ENCODE results near the gene FAM184B.

FAM184B gene

DNA sequence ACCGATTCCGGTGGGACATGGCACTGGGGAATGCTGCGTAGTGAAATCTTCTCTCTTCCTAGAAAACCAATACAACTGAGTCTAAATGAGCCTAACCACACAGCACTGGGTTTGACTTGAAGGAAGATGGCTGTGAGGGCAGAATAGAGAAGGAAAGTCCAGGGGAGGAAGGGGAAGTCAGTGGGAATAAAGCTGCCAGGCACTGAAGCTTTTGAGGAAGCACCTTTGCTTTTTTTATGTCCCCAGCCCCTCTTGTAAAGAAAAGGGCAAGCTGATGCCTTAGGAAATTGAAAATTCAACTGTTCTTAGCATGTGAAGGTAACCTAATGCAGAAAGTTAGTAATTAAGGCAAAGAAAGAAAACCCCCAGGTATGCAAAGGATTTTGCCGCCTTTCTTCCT lies 146.4 kb downstream of the FAM184B start:
- DNase-seq (ENCODE audit: low spot score) = no peak

DNA sequence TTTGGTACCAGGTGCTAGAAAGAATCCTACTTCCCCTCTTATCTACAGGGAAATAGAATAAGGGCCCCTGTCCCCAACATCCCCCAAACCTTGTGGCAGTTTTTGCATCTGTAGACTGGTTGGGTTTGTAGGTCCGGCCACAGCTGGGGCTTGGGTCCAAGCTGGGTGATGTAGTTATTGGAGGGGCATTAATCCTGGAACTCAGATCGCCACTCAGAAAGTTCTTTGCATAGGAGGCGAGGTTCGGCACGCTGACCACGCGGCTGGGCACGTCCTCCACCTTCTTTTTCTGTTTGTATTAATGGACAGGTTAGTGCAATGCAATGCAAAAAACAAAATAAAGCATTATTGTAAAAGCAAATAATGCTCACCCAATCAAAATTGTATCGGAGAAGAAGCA lies 147.8 kb downstream of the FAM184B start:
- no peak for DNase-seq (ENCODE audit: low spot score)

DNA sequence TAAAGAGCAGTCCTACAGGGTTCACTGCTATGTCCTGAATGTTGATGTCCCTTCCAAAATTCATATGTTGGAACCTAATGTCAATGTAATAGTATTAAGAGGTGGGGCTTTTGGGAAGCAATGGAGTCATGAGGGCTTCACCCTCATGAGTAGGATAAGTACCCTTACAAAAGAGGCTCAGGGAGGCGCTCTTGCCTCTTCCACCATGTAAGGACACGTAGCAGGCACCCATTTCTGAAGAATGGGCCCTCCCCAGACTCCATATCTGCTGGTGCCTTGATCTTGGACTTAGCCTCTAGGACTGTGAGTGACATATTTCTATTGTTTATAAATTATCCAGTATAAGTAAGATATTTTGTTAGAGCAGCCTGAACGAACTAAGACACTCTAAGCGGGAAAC lies 151.2 kb downstream of the FAM184B start:
- DNase-seq (ENCODE audit: low spot score) = no peak

DNA sequence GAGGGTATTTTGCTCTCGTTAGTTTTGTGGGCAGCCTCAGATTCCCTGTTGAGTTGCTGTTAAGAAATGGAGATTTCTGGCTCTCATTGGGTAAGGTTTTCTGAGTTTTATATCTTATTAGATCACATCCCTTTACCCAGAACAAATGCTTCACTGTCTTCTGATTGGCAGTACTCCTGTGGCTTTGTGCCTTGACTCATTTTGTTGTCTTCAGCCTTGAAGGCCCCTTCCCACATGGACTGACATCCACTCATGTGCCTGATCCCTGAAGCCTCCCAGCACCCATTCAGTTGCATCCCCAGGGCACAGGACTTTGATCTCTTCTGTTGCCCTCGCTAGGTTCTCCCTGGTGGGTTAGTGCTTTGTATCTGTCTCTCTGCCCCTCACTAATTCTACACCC lies 156.6 kb downstream of the FAM184B start:
- no peak for DNase-seq (ENCODE audit: low spot score)

DNA sequence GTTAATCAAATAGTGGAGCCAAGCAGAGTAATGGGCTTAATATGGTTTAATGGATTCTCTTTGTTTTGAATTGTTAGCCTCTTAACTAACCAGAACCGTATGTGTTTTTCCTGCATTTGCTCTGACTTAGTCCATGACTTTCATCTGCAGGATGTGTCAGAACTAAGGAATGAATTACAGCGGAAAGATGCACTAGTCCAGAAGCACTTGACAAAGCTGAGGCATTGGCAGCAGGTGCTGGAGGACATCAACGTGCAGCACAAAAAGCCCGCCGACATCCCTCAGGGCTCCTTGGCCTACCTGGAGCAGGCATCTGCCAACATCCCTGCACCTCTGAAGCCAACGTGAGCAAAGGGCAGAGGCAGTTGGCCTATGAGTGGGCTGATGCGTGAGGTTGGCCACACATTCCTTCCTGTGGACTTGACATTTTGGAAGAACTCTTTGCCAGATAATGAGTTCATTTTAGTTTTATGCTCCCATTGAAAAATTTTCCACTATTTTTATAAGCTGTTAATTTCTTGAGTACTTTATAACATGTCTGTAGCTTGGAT lies 157.9 kb downstream of the FAM184B start:
- DNase-seq (ENCODE audit: low spot score) = no peak

DNA sequence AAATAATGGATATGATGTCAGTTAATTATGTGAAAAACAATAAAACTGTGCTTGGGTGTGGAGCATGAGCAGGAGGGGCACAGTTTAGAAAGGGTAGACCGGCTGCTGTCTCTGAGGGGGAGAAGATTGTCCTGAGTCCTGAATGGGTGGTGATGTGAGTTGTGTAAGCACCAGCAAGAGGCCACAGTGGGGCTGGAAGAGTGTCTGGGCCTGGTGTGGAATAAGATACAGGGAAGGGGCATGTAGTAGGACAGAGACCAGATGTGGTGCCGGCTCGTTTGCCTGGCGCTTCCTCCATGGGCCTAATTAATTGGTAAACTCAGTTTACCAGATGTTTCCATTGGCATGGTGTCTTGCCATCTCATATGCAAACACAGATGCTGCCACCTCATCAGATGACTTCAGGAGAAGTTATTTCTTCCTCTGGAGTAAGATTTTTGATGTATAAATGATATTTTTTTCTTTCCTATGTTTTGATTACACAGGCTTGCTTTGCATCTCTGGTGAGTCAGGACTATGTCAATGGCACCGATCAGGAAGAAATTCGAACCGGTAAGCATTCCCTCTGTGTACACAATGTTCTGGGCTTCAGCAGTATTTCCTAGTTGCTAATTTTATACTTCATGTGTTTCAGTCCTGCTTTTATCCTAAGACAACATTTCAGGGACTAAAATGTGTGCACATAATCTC lies 161.9 kb downstream of the FAM184B start:
- DNase-seq (ENCODE audit: low spot score) = no peak

DNA sequence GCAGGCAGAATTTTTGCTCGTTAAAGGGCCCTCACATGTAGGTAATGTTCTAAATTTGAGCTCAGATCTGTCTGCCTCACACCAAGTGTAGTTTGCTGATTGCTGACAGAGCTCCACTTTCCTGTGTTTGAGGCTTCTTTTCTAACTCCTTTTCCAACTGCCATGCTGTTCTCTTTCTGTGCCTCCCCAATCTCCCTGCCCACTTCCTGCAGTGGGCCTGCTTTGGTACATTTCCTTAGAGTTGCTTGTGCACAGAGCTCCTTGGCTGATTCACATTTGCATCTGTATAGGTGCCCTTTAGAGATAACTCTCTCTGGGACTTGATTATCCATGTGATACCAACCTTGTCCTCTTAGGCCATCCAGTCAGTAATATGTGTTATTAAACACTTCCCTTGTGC lies 162.5 kb downstream of the FAM184B start:
- no peak for DNase-seq (ENCODE audit: low spot score)

GRCh38 chr4:17616283-17616682 lies 165.1 kb downstream of the FAM184B start:
- DNase-seq (ENCODE audit: low spot score) = no peak

DNA sequence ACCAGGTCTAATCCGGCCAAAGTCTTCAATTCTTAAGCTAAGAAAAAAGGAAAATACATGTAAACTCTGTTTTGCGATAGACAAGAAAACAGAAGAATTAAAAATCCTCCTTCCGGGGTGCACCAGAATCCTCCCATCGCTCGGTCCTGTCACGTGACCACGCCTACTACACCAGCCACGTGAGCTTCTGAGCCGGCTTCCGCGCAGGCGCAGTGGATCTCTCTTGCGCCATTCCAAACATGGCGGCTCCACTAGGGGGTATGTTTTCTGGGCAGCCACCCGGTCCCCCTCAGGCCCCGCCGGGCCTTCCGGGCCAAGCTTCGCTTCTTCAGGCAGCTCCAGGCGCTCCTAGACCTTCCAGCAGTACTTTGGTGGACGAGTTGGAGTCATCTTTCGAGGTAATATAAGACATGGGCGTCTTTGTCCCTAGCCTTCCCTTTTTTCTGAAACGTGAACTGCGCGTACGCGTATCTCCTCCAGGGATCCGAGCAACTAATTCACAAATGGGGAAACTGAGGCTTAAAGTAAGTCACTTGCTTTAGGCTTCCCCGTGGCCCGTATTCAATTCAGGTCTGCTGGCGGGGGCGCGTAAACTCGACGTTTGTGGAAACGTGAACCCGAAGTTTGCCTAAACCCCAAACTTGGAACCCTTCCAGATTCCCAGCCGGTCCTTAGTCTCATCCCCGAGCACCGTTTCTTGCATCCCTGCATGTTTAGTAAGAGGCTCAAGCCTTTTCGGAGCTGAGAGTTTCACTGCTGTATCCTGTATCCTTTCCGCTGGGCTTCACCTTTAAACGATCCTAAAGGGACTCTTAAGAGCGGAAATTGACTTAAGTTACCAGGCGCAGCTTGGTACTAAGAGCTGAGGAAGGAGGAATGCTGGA lies 166.8 kb downstream of the FAM184B start, which contains the start of gene MED28:
MED28 (plus strand) TSS at position 226 of the 884 bp plus-strand sequence; CDS start at position 240, 14 bp downstream.
- DNase-seq (ENCODE audit: low spot score) = peak; percentile 94

- DNase-seq (ENCODE audit: low spot score) = peak; percentile 23
Observed at GRCh38 chr4:17613761-17614415, 167.5 kb downstream of the FAM184B start.

- no peak for DNase-seq (ENCODE audit: low spot score)
Observed at GRCh38 chr4:17605236-17605635, 176.2 kb downstream of the FAM184B start.

DNA sequence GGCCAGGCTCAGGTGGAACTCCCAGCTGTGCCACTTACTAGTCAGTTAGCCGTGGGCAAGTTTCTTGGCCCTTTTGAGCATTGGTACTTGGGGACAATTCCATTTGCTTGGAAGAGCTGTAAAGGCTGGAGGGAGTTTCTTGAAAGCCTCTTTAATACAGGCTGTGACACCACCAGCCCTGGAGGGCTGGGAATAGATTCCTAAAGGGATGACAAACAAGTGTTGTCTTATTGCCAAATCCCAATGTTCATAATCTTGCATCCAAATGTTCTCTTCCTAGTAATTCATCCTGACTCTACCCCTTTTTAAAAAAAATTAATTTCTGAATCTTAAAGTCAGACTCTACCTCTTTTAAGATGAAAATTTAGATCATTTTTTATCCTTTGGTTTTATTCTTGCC lies 181.6 kb downstream of the FAM184B start:
- no peak for DNase-seq (ENCODE audit: low spot score)

DNA sequence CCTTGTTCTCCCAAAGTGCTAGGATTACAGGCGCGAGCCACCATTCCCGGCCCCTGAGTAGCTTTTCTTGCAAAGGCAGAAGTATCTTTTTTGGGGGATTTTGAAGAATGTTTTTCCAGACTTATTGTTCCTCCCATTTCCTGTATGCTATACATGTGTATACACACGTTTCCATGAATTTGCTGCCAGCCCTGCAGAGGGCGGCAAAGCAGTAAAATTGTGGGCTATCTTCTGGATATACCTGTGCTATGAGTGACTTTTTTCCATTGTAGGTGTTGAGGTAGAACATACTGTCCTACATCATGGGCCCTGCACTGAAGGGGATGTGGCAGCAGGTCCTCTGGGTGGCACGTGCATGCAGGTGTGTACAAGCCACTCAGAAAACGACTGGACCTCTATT lies 183.9 kb downstream of the FAM184B start:
- DNase-seq (ENCODE audit: low spot score) = no peak

GRCh38 chr4:17595471-17596005 lies 185.9 kb downstream of the FAM184B start:
- DNase-seq (ENCODE audit: low spot score) = no peak

- no peak for DNase-seq (ENCODE audit: low spot score)
Observed at GRCh38 chr4:17589355-17589754, 192.1 kb downstream of the FAM184B start.

DNA sequence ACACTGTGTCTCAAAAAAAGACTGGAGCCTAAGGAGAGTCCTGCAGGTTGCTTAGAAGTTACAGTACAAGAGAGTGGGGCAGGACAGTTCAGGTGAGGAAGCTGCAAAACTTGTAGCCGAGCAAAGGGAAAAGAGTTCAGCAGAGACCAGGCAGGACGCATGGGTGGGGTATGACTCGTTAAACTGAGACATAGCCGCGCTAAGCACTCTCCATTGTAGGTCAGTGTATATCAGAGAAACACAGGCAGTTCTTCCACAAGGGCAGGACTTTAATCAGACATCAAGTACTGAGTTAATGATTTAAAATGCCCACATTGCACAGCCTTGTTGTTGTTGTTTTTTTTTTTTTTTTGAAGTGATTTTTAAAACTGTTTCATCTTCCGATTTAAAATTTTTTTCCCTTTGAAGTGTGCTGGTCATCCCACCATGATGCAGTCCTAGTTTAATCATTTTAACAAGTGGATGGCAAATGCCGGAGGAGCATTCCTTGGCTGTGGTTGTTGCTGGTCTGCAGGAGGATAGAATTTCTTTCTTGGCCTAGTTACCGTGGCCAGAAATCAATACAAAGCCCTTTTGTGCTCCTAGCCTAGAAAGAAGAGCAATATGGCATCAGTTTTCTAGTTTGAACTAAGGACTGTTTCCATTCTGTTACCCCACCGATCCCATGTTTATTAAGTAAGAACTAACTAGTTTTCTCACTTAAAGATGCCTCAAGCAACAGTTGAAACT lies 194.2 kb downstream of the FAM184B start:
- peak; percentile 24 for DNase-seq (ENCODE audit: low spot score)

DNA sequence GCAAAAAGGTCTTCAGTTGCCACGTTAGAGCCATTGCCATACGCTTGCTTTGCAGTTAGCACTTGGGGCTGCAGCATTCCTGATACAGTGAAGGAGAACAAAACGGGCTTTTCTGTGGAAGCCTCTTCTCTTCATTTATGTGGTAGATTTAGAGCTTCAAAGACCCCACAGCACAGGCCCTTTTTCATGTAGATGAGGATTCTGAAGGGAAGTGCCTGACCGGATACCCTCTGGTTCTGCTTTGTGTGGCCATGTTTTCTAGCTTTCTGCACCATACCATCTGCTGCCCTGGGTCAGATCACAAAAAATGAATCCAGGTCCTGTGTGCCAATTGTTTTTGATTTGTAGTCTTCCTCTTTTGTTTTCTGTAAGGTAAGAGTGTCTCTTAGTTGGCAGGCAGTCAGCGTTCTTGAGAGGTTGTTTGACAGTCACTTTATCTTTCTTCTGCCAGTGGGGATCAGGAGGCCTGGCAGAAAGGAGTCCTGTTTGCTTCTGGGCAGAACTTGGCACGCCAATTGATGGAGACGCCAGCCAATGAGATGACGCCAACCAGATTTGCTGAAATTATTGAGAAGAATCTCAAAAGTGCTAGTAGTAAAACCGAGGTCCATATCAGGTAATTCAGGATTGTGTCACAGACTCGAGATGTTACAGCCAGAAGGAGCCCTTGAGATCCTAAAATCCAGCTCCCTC lies 196.8 kb downstream of the FAM184B start:
- DNase-seq (ENCODE audit: low spot score) = no peak

DNA sequence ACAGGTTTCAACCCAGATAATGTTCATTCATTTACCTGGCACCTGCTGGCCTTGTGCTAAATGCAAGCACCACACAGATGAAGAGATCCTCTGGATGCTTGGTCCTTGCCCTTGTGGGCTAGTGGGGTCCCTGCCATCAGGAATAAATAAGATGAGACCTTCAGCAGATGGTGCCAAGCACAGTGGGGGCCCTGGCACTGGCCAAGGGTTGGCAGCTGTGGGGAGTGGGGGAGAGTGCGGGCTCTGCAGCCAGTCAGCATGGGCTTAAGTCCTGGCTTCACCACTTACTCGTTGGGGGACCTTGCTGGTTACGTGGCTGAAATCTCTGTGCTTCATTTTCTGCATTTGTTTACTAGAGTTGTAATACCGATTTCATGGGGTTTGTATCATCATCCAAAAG lies 197.5 kb downstream of the FAM184B start:
- DNase-seq (ENCODE audit: low spot score) = no peak

- no peak for DNase-seq (ENCODE audit: low spot score)
Observed at GRCh38 chr4:17583276-17583675, 198.1 kb downstream of the FAM184B start.

DNA sequence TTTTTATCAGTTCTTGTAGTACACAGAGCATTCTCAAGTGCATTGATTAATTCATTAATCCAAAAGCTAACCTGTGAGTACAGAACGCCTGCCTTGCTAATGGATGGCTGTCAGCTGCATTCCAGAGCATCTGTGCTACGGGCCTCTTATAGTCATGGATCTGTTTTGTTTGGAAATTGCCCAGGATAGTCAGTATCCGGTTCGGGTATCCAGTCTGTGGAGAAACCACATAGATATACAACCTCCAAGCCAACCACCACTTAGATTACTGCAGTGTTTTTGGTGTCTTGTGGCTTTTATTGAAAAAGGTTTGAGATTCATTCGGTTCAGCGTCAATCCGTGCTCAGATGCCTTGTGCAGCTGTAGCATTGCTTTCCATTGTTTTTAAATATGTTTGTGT lies 200.5 kb downstream of the FAM184B start:
- no peak for DNase-seq (ENCODE audit: low spot score)
